Brain microvascular endothelial cell (primary cell): Measurements from ENCODE around the gene PNPLA3.

Experiments
- DNase-seq: peaks from one replicate; pipeline ENCODE4 v3.0.0-alpha.2; 2020
- H3K27ac ChIP-seq: fragments of 250-450 bp; sonication (Bioruptor Pico); 2 replicates; pipeline ENCODE4 v1.5.1; 2020; ENCODE audit warnings: mild to moderate bottlenecking, moderate library complexity
- H3K27me3 ChIP-seq: fragments of 250-450 bp; sonication (Bioruptor Pico); replicated peaks from 2 replicates; pipeline ENCODE4 v1.5.1; 2020; ENCODE audit warnings: mild to moderate bottlenecking
- H3K36me3 ChIP-seq: fragments of 250-450 bp; sonication (Bioruptor Pico); replicated peaks from 2 replicates; pipeline ENCODE4 v1.5.1; 2020; ENCODE audit warnings: mild to moderate bottlenecking
- H3K4me3 ChIP-seq: 2 replicates; pipeline ENCODE4 v1.5.1; 2011; ENCODE audit warnings: low read depth, mild to moderate bottlenecking, control low read depth, low read length, moderate library complexity
- in situ Hi-C: cut with HindIII; loops from 2 replicates; pipeline ENCODE4 v1.10.0; 2017; ENCODE audit warnings: low sequenced_read_pairs, low pct_ligation_motif_present
- TF ChIP-seq, protein P1 (sequence below): IDR thresholded peaks from 2 replicates; pipeline ENCODE4 v1.5.1; 2011; ENCODE audit warnings: low read depth, mild to moderate bottlenecking, moderate library complexity, low read length, control low read depth, inconsistent platforms; ENCODE audit errors: missing control alignments

PNPLA3 gene

DNA sequence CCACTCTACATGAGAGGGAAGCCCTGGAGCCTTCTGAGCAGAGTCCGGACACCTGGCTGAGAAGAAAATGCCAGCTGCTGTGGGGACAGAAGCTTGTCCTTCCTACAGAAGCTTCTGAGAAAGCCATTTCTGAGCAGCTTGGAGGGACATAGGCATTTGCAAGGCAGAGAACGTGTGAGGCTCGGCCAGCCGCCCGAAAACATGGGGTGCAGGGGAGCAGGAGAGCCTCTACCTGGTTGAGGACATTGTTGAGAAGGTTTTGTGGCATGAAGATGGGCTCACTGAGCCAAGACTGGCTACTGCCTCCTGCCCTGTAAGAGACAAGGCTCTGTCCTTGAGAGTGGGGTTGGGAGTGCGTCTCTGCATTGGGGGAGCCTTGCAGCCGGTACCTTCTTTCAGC lies 57.0 kb downstream of the PNPLA3 start:
- no peak overlapping the region for H3K4me3 ChIP-seq
- peaks cover 56% of the 10 kb centered on the region for H3K36me3 ChIP-seq
- TF ChIP-seq, protein P1, sequence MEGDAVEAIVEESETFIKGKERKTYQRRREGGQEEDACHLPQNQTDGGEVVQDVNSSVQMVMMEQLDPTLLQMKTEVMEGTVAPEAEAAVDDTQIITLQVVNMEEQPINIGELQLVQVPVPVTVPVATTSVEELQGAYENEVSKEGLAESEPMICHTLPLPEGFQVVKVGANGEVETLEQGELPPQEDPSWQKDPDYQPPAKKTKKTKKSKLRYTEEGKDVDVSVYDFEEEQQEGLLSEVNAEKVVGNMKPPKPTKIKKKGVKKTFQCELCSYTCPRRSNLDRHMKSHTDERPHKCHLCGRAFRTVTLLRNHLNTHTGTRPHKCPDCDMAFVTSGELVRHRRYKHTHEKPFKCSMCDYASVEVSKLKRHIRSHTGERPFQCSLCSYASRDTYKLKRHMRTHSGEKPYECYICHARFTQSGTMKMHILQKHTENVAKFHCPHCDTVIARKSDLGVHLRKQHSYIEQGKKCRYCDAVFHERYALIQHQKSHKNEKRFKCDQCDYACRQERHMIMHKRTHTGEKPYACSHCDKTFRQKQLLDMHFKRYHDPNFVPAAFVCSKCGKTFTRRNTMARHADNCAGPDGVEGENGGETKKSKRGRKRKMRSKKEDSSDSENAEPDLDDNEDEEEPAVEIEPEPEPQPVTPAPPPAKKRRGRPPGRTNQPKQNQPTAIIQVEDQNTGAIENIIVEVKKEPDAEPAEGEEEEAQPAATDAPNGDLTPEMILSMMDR = no peak
- no peaks in the 10 kb centered on the region for H3K27me3 ChIP-seq
- in situ Hi-C loops = loop anchor here (25.0 kb wide), 1 partner anchor 107 kb away; no protein-coding TSS in a partner anchor
- no peak for DNase-seq
- no peak overlapping the region for H3K27ac ChIP-seq

DNA sequence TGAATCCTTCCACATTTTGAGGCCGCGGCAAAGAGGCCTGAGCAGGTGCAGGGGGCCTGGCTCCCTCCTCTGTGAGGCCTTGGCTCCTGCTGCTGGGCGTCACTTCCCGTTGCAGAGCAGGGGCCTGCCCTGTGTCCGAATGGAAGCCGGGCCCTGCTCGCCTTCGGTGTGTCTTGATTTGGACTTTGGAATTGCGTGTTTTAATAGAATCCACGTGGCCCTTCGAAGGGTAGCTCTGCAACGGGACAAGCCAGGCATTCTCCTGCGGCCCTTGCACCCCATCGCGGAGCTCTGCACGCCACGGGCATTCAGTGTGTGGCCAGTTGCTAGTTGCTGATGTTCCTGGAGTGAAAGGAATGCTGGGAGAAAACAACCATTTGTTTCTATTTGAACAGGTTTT lies 57.4 kb downstream of the PNPLA3 start:
- Histone ChIP-seq H3K27ac (no peak overlapping the region), H3K36me3 (peaks cover 53% of the 10 kb centered on the region), H3K4me3 (no peak overlapping the region), H3K27me3 (no peaks in the 10 kb centered on the region)
- in situ Hi-C loops = loop anchor here (25.0 kb wide), 1 partner anchor 106 kb away; no protein-coding TSS in a partner anchor
- DNase-seq = no peak
- TF ChIP-seq, protein P1 = no peak

DNA sequence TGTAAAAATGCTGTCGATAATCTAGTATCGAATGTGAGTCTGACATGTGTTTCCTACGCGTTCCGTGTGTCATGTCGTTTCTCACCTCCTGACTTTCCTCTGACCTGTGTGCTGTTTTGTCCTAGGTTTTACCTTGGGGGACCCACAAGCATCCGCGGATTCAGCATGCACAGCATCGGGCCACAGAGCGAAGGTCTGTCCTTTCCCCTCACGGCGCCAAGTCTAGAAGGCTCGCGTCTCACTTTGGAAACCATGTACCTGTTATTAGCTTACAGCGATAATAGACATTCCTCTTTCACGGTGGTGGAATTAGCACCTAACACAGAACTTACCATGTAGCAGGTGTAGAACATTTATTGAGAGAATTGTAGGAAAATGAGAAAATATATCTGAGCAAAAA lies 60.2 kb downstream of the PNPLA3 start:
- DNase-seq = no peak

DNA sequence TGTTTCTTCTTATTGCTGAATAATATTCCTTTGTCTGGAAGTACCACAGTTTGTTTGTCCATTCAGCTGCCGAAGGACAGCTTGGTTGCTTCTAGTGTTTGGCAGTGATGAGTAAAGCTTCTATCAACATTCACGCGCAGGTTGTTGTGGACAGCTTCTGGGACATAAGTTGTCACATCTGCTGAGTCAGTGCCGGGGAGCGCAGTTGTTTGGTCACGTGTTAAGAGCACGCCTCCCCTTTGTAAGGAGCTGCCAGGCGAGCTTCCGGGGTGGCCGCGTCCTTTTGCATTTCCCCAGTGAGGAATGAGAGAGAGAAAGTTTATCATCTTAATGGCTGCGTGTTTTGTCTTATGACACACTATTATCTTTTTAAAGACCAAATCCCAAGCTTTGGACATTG lies 61.9 kb downstream of the PNPLA3 start:
- Histone ChIP-seq H3K36me3 (peaks cover 39% of the 10 kb centered on the region), H3K27me3 (no peaks in the 10 kb centered on the region), H3K27ac (no peak overlapping the region), H3K4me3 (no peak overlapping the region)
- TF ChIP-seq, protein P1 = no peak
- in situ Hi-C loops = loop anchor here (25.0 kb wide), 1 partner anchor 102 kb away; no protein-coding TSS in a partner anchor
- no peak for DNase-seq

More for the DNA sequence above, 60.2 kb downstream of the PNPLA3 start:
- H3K36me3 ChIP-seq = peaks cover 39% of the 10 kb centered on the region
- TF ChIP-seq, protein P1 = no peak
- no peak overlapping the region for H3K4me3 ChIP-seq
- in situ Hi-C loops = loop anchor here (25.0 kb wide), 1 partner anchor 103 kb away; no protein-coding TSS in a partner anchor
- no peaks in the 10 kb centered on the region for H3K27me3 ChIP-seq
- no peak overlapping the region for H3K27ac ChIP-seq

DNA sequence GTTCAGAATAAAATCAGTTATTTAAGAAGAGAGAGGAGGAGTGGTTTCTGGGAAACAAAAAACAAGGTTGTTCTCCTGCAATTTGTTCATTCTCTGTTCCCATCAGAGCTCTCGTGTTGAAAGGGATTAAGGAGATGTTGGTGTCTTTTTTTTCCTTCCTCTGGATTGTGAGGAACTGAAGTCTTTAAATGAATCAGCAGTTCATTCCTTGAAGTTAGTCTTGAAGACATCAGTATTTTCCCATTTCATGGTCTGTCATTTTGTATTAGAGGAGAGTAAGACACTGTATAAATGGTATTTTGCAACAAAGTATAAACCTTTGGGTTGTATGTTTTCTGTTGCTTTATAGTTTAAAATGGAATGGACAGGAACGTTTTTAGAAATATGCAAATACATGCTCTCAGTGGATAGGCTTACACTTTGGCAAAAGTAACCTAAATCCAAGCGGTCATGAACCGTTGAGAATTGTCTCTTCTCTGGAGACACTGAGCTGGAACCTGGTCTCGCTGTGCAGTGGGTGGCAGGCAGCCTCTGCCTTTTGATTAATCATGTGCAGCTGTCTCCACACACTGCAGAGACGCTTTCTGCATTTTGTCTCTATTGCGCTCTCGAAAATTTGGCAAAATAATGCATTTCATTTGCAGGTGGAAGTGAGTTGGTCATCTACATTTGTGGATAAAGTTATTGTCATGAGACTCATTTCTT lies 64.7 kb downstream of the PNPLA3 start:
- no peak for DNase-seq
- Histone ChIP-seq H3K27ac (no peak overlapping the region), H3K36me3 (peaks cover 55% of the 10 kb centered on the region), H3K4me3 (no peak overlapping the region), H3K27me3 (no peaks in the 10 kb centered on the region)
- in situ Hi-C loops = loop anchor here (25.0 kb wide), 1 partner anchor 99 kb away; no protein-coding TSS in a partner anchor
- TF ChIP-seq, protein P1 = no peak

DNA sequence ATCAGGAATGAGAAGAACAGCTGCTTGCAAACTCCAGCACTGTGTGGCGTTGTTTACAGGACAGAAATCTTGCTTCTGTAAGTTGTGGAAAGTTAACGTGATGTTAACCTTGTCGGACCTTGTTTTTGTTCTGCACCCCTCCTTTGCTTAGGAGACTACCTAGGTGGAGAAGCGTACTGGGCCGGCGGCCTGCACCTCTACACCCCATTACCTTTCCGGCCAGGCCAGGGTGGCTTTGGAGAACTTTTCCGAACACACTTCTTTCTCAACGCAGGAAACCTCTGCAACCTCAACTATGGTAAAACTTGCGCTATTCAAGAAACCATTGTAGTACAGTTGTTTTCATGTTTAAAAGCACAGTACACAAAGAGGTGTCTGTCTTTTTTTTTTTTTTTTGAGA lies 65.4 kb downstream of the PNPLA3 start:
- Histone ChIP-seq H3K27ac (no peak overlapping the region), H3K4me3 (no peak overlapping the region), H3K27me3 (no peaks in the 10 kb centered on the region), H3K36me3 (peaks cover 51% of the 10 kb centered on the region)
- TF ChIP-seq, protein P1 = no peak
- no peak for DNase-seq
- in situ Hi-C loops = loop anchor here (25.0 kb wide), 1 partner anchor 98 kb away; no protein-coding TSS in a partner anchor
